ENCODE measurements around the gene LIPK. TPM values are rescaled to one million over a fixed set of nuclear protein-coding genes. Genes with fewer than 3 reads are reported as not detected.

Gene LIPK
- total RNA-seq, 1 donor from 2014 or later: not detected

GRCh38 chr10:88786032-88786770 lies 80.2 kb downstream of the LIPK start:
- DNase-seq (ENCODE audit: low spot score): no peak

- no peak for DNase-seq (ENCODE audit: low spot score)
Measured at GRCh38 chr10:88787463-88787862, 81.4 kb downstream of the LIPK start.

- DNase-seq (ENCODE audit: low spot score): no peak
Measured at GRCh38 chr10:88788924-88789323, 82.9 kb downstream of the LIPK start.

GRCh38 chr10:88791924-88792323 lies 85.9 kb downstream of the LIPK start:
- DNase-seq (ENCODE audit: low spot score): no peak

- DNase-seq (ENCODE audit: low spot score): peak; percentile 22
Measured at GRCh38 chr10:88792661-88793060, 86.6 kb downstream of the LIPK start.

GRCh38 chr10:88793712-88794299 lies 87.8 kb downstream of the LIPK start:
- no peak for DNase-seq (ENCODE audit: low spot score)

- DNase-seq (ENCODE audit: low spot score): no peak
Measured at GRCh38 chr10:88794731-88795130, 88.7 kb downstream of the LIPK start.

- DNase-seq (ENCODE audit: low spot score): no peak
Measured at GRCh38 chr10:88800152-88801125, 94.4 kb downstream of the LIPK start.

Other genes with a start within 250 kb of the LIPK start
- 14.6 TPM for gene RNLS, start 122.9 kb upstream of the LIPK start, total RNA-seq
- gene LIPJ, start 119.5 kb upstream of the LIPK start, total RNA-seq: not detected
- gene LIPF, start 41.8 kb upstream of the LIPK start, total RNA-seq: not detected
- not detected for gene LIPN, start 53.8 kb downstream of the LIPK start, total RNA-seq
- gene LIPM, start 96.5 kb downstream of the LIPK start, total RNA-seq: not detected
- 11.6 TPM for gene ANKRD22, start 145.6 kb downstream of the LIPK start, total RNA-seq
- gene STAMBPL1, start 174.0 kb downstream of the LIPK start, total RNA-seq: 6.8 TPM
- 2,259 TPM for gene ACTA2, start 246.5 kb downstream of the LIPK start, total RNA-seq